GM19468 (cell line): Measurements from ENCODE around the gene C15orf40.
"Not testable (repeated sequence)": the region's sequence is repeated elsewhere in the genome, so short reads cannot be mapped to it uniquely, and the experiment has no call there.

Experiments
- ATAC-seq: cut with Tn5 transposase; IDR thresholded peaks from one replicate; pipeline ENCODE4 v1.9.1; 2021; ENCODE audit warnings: mild to moderate bottlenecking, moderate library complexity, moderate number of reproducible peaks; ENCODE audit not compliant: unreplicated experiment; ENCODE audit errors: extremely low read depth

Gene C15orf40

GRCh38 chr15:83011271-83012075, at the start of gene C15orf40:
Gene C15orf40, minus strand, starts transcription at chr15:83011639. Its CDS starts 32 bp downstream, at chr15:83011607.
- peak; percentile 83 for ATAC-seq

GRCh38 chr15:83057696-83058376, 46.4 kb upstream of the C15orf40 start:
- no peak for ATAC-seq

- no peak for ATAC-seq
Observed at GRCh38 chr15:83057002-83057401, 45.6 kb upstream of the C15orf40 start.

- ATAC-seq: no peak
Observed at GRCh38 chr15:83053151-83053550, 41.7 kb upstream of the C15orf40 start.

- ATAC-seq: no peak
Observed at GRCh38 chr15:83046558-83047127, 35.2 kb upstream of the C15orf40 start.

GRCh38 chr15:83044156-83044555, 32.7 kb upstream of the C15orf40 start:
- no peak for ATAC-seq

GRCh38 chr15:83039206-83039605, 27.8 kb upstream of the C15orf40 start:
- ATAC-seq: no peak

GRCh38 chr15:83036253-83036652, 24.8 kb upstream of the C15orf40 start:
- ATAC-seq: no peak

- ATAC-seq: not testable (repeated sequence)
Observed at GRCh38 chr15:83031234-83031633, 19.8 kb upstream of the C15orf40 start.

GRCh38 chr15:83030021-83030420, 18.6 kb upstream of the C15orf40 start:
- ATAC-seq: no peak

- no peak for ATAC-seq
Observed at GRCh38 chr15:83018436-83018835, 7.0 kb upstream of the C15orf40 start.

GRCh38 chr15:83016906-83017305, 5.5 kb upstream of the C15orf40 start:
- ATAC-seq: no peak

GRCh38 chr15:83015361-83015760, 3.9 kb upstream of the C15orf40 start:
- no peak for ATAC-seq

GRCh38 chr15:83014205-83014653, 2.8 kb upstream of the C15orf40 start:
- ATAC-seq: no peak

GRCh38 chr15:83012636-83013035, 1.2 kb upstream of the C15orf40 start:
- no peak for ATAC-seq

GRCh38 chr15:83012076-83012426, 612 bp upstream of the C15orf40 start:
- ATAC-seq: no peak

- peak; percentile 36 for ATAC-seq
Observed at GRCh38 chr15:83010709-83011270, 649 bp downstream of the C15orf40 start.

GRCh38 chr15:83000672-83001031, 10.8 kb downstream of the C15orf40 start:
- ATAC-seq: not testable (repeated sequence)

- peak; percentile 64 for ATAC-seq
Observed at GRCh38 chr15:82999905-83000671, 11.4 kb downstream of the C15orf40 start.

- ATAC-seq: no peak
Observed at GRCh38 chr15:82999426-82999825, 12.0 kb downstream of the C15orf40 start.
